ENCODE results near the gene RTKN. TPM values are rescaled to one million over a fixed set of nuclear protein-coding genes. Genes with fewer than 3 reads are reported as not detected.

The RTKN gene
- total RNA-seq, 1 experiment from 2014 or later, result 27.0 TPM

DNA sequence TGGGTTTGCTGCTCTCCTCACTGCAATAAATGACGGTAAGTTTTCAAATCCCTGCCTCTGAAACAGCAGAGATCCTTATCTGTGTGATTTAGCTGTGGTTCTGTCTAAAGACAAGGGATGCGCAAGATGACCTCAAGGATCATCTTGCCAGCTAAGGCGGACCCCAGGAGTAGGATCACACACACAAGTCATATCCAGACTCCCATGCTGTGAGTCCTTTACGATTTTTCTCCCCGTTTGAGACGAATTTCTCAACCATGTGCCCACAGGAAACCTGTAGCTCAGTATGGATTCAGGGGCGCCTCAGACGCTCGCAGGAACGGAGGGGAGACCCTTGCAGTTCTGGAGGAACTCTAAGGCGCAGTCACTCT lies 50.5 kb downstream of the RTKN start:
- DNase-seq (ENCODE audit: low spot score), result peak; percentile 24
- POLR2A ChIA-PET (ENCODE audit: low non-redundant PET), result interaction anchor here (0.7 to 0.8 kb wide), 2 partner anchors 42 to 109 kb away, joined by 3 read pairs; no protein-coding TSS in a partner anchor
- Histone ChIP-seq H3K27me3 (replicated peaks; ENCODE audit: insufficient read depth, low read depth, low read length, poor library complexity) (no peaks in the 10 kb centered on the region), H3K27ac (ENCODE audit: low read depth, low read length, poor library complexity, severe bottlenecking) (peak overlapping the region; percentile 98), H3K4me3 (ENCODE audit: low read depth, low read length, poor library complexity, severe bottlenecking) (peak overlapping the region; percentile 84), H3K36me3 (ENCODE audit: insufficient read depth, low read length, poor library complexity, severe bottlenecking) (no peaks in the 10 kb centered on the region), H3K4me1 (ENCODE audit: insufficient read depth, low read length, poor library complexity, severe bottlenecking) (peaks cover 16% of the 10 kb centered on the region), H3K9me3 (ENCODE audit: low read depth, low read length, poor library complexity, severe bottlenecking) (no peaks in the 10 kb centered on the region)
- intact Hi-C loops (cut with micrococcal nuclease; ENCODE audit: unreplicated experiment), result no loop called here
- BruUV-seq (replicated peaks), result no TSS peak
- TF ChIP-seq EZH2 (IDR thresholded peaks at IDR 0.05; ENCODE audit: borderline replicate concordance, low read depth, low read length, poor library complexity, severe bottlenecking), result no peak
- TF ChIP-seq, protein P1, sequence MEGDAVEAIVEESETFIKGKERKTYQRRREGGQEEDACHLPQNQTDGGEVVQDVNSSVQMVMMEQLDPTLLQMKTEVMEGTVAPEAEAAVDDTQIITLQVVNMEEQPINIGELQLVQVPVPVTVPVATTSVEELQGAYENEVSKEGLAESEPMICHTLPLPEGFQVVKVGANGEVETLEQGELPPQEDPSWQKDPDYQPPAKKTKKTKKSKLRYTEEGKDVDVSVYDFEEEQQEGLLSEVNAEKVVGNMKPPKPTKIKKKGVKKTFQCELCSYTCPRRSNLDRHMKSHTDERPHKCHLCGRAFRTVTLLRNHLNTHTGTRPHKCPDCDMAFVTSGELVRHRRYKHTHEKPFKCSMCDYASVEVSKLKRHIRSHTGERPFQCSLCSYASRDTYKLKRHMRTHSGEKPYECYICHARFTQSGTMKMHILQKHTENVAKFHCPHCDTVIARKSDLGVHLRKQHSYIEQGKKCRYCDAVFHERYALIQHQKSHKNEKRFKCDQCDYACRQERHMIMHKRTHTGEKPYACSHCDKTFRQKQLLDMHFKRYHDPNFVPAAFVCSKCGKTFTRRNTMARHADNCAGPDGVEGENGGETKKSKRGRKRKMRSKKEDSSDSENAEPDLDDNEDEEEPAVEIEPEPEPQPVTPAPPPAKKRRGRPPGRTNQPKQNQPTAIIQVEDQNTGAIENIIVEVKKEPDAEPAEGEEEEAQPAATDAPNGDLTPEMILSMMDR (conservative IDR thresholded peaks at IDR 0.05; ENCODE audit: low read depth, low read length), result no peak
- CTCF ChIA-PET, result interaction anchor here (0.6 to 1.2 kb wide), 3 partner anchors 49 to 193 kb away, joined by 3 to 4 read pairs (median 3); no protein-coding TSS in a partner anchor

DNA sequence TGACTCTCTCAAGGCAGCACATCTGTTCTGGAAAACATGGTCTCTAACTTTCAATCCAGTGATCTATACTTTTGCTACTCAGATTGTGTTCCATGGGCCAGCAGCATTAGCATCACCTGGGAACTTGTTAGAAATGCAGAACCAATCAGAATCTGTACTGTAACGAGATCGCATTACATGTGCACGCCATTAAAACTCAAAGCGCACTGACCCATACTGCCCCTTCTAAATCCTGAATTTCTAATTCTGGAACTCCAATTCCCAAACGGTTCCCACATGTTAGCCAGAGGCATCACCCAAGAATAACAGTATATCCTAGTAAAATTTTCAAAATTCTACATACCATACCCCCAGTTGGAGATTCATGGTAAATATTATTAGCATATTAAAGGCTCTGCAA lies 51.1 kb downstream of the RTKN start:
- no peak for DNase-seq (ENCODE audit: low spot score)
- Histone ChIP-seq H3K27ac (ENCODE audit: low read depth, low read length, poor library complexity, severe bottlenecking) (peak overlapping the region; percentile 98), H3K4me3 (ENCODE audit: low read depth, low read length, poor library complexity, severe bottlenecking) (peak overlapping the region; percentile 84), H3K9me3 (ENCODE audit: low read depth, low read length, poor library complexity, severe bottlenecking) (no peaks in the 10 kb centered on the region), H3K27me3 (replicated peaks; ENCODE audit: insufficient read depth, low read depth, low read length, poor library complexity) (no peaks in the 10 kb centered on the region), H3K4me1 (ENCODE audit: insufficient read depth, low read length, poor library complexity, severe bottlenecking) (peaks cover 16% of the 10 kb centered on the region), H3K36me3 (ENCODE audit: insufficient read depth, low read length, poor library complexity, severe bottlenecking) (no peaks in the 10 kb centered on the region)
- no TSS peak for BruUV-seq (replicated peaks)
- ChIA-PET CTCF (interaction anchor here (0.6 kb wide), 1 partner anchor 194 kb away, joined by 3 read pairs; no protein-coding TSS in a partner anchor), POLR2A (ENCODE audit: low non-redundant PET) (interaction anchor here (0.8 kb wide), 1 partner anchor 41 kb away, joined by 3 read pairs; no protein-coding TSS in a partner anchor)
- intact Hi-C loops (cut with micrococcal nuclease; ENCODE audit: unreplicated experiment), result no loop called here
- TF ChIP-seq EZH2 (IDR thresholded peaks at IDR 0.05; ENCODE audit: borderline replicate concordance, low read depth, low read length, poor library complexity, severe bottlenecking), result no peak
- TF ChIP-seq, protein P1 (conservative IDR thresholded peaks at IDR 0.05; ENCODE audit: low read depth, low read length), result no peak

DNA sequence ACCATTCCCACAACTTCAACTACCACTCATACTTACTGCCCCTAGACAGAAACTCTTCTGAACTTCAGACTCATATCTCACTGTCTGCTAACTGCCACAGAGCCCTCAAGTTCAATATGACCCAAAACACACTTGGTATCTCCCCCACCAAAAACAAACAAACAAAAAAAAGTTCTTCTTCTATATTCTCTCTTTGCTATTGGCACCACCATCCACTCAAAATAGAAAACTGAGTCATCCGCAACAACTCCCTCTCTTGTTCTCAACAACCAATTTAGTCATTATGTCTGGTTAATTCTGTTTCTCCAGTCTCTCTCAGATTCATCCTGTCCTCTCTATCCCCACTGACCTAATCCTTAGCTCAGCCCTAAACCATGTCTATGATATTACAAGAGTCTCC lies 54.4 kb downstream of the RTKN start:
- ChIA-PET CTCF (no interaction called here), POLR2A (ENCODE audit: low non-redundant PET) (no interaction called here)
- H3K27ac ChIP-seq (ENCODE audit: low read depth, low read length, poor library complexity, severe bottlenecking), result no peak overlapping the region
- DNase-seq (ENCODE audit: low spot score), result no peak
- BruUV-seq (replicated peaks), result no TSS peak
- H3K27me3 ChIP-seq (replicated peaks; ENCODE audit: insufficient read depth, low read depth, low read length, poor library complexity), result no peaks in the 10 kb centered on the region
- H3K36me3 ChIP-seq (ENCODE audit: insufficient read depth, low read length, poor library complexity, severe bottlenecking), result no peaks in the 10 kb centered on the region
- no peak overlapping the region for H3K4me3 ChIP-seq (ENCODE audit: low read depth, low read length, poor library complexity, severe bottlenecking)
- intact Hi-C loops (cut with micrococcal nuclease; ENCODE audit: unreplicated experiment), result no loop called here
- TF ChIP-seq EZH2 (IDR thresholded peaks at IDR 0.05; ENCODE audit: borderline replicate concordance, low read depth, low read length, poor library complexity, severe bottlenecking), result no peak
- TF ChIP-seq, protein P1 (conservative IDR thresholded peaks at IDR 0.05; ENCODE audit: low read depth, low read length), result no peak
- H3K9me3 ChIP-seq (ENCODE audit: low read depth, low read length, poor library complexity, severe bottlenecking), result no peaks in the 10 kb centered on the region
- peaks cover 15% of the 10 kb centered on the region for H3K4me1 ChIP-seq (ENCODE audit: insufficient read depth, low read length, poor library complexity, severe bottlenecking)

Data from A673 (cell line).